ENCODE results near the gene MYH15.

DNA sequence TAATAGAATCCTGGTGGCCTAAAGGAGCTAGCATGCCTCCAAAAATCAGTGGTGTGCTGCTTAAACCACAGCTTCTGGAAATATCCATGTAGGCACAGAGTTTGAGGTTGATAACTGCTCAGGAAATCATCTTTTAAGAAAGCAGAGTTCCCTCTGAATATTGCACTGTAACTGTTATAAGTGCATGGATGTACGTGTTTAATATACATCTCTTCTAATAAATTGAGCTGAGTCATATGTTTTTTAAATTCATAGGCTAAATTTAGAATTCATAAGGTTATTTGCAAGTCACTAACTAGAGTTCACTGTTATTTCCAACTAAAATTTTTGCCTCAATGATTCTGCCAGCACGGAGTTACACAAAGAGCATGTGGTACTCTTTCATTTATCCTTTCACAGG, 68.9 kb downstream of the MYH15 start:
- TF ChIP-seq POLR2AphosphoS5 (IDR thresholded peaks at IDR 0.05) = no peak
- TF ChIP-seq POLR2A (IDR thresholded peaks at IDR 0.05) = no peak
- TF ChIP-seq, protein P1, sequence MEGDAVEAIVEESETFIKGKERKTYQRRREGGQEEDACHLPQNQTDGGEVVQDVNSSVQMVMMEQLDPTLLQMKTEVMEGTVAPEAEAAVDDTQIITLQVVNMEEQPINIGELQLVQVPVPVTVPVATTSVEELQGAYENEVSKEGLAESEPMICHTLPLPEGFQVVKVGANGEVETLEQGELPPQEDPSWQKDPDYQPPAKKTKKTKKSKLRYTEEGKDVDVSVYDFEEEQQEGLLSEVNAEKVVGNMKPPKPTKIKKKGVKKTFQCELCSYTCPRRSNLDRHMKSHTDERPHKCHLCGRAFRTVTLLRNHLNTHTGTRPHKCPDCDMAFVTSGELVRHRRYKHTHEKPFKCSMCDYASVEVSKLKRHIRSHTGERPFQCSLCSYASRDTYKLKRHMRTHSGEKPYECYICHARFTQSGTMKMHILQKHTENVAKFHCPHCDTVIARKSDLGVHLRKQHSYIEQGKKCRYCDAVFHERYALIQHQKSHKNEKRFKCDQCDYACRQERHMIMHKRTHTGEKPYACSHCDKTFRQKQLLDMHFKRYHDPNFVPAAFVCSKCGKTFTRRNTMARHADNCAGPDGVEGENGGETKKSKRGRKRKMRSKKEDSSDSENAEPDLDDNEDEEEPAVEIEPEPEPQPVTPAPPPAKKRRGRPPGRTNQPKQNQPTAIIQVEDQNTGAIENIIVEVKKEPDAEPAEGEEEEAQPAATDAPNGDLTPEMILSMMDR (IDR thresholded peaks at IDR 0.05) = no peak

Measured in breast epithelium (tissue), 3 donors.